Muscle of arm (tissue), 12 donors: ENCODE results near the gene MLH3. TPM values are rescaled to one million over a fixed set of nuclear protein-coding genes. Genes with fewer than 3 reads are reported as not detected.
A peak's percentile ranks its signal among the peaks of the same experiment; 100 is the strongest.

Experiments
- DNase-seq: peaks from one replicate; pipeline ENCODE4 v3.0.0-alpha.2; 2013
- polyA plus RNA-seq, 12 donors: library from polyadenylated mRNA; unstranded; fragments of 120-200 nt; gene quantifications; one replicate each; pipeline ENCODE4 v1.2.1, GENCODE V29; 2013; ENCODE audit not compliant: insufficient read length in 12 of 12

MLH3 gene
- polyA plus RNA-seq, 12 donors = 19.0 to 28.6 (median 23.0) TPM; not detected in 1

- DNase-seq = no peak
These were observed 62.3 kb downstream of the MLH3 start for GRCh38 chr14:74988993-74989392.

GRCh38 chr14:74988131-74988530, 63.1 kb downstream of the MLH3 start:
- no peak for DNase-seq

GRCh38 chr14:74985806-74986205, 65.5 kb downstream of the MLH3 start:
- DNase-seq = no peak

GRCh38 chr14:74985028-74985310, 66.3 kb downstream of the MLH3 start:
- no peak for DNase-seq

GRCh38 chr14:74984236-74985027, 66.8 kb downstream of the MLH3 start:
- DNase-seq = no peak

GRCh38 chr14:74983343-74983742, 67.9 kb downstream of the MLH3 start:
- no peak for DNase-seq

- no peak for DNase-seq
These were observed 68.6 kb downstream of the MLH3 start for GRCh38 chr14:74982661-74983060.

GRCh38 chr14:74981833-74982232, 69.4 kb downstream of the MLH3 start:
- no peak for DNase-seq

GRCh38 chr14:74981462-74981782, 69.8 kb downstream of the MLH3 start:
- no peak for DNase-seq

GRCh38 chr14:74980731-74981461, 70.4 kb downstream of the MLH3 start:
- no peak for DNase-seq

- no peak for DNase-seq
These were observed 70.9 kb downstream of the MLH3 start for GRCh38 chr14:74980398-74980730.

- peak; percentile 57 for DNase-seq
These were observed 71.5 kb downstream of the MLH3 start for GRCh38 chr14:74979442-74980397.

- no peak for DNase-seq
These were observed 72.2 kb downstream of the MLH3 start for GRCh38 chr14:74979029-74979428.

- DNase-seq = no peak
These were observed 72.8 kb downstream of the MLH3 start for GRCh38 chr14:74978416-74978947.

- no peak for DNase-seq
These were observed 73.3 kb downstream of the MLH3 start for GRCh38 chr14:74977901-74978385.

GRCh38 chr14:74977164-74977900, 73.9 kb downstream of the MLH3 start:
- no peak for DNase-seq

- no peak for DNase-seq
These were observed 74.8 kb downstream of the MLH3 start for GRCh38 chr14:74976264-74977113.

GRCh38 chr14:74975059-74975810, 76.0 kb downstream of the MLH3 start:
- peak; percentile 92 for DNase-seq

GRCh38 chr14:74974364-74975058, 76.8 kb downstream of the MLH3 start:
- peak; percentile 72 for DNase-seq
